K562 (cell line): Measurements from ENCODE around the gene PIK3R1.

Source experiments
- CTCF ChIP-seq, 3 experiments: IDR thresholded peaks in 2 of 3; conservative IDR thresholded peaks in 1 of 3; 2 replicates each; pipeline ENCODE4 v1.5.1; 2011 to 2012; ENCODE audit warnings: low read length in 3 of 3, mild to moderate bottlenecking in 3 of 3, control low read depth in 2 of 3, improper control_type of control experiment in 1 of 3, inconsistent platforms in 1 of 3, low read depth in 1 of 3, mixed read lengths in 1 of 3, moderate library complexity in 1 of 3; ENCODE audit not compliant: insufficient read depth in 2 of 3
- MITF ChIP-seq: IDR thresholded peaks from 2 replicates; pipeline ENCODE4 v1.6.1; 2014; ENCODE audit warnings: antibody characterized with exemption
- REST ChIP-seq, 2 experiments: fragments of 450-650 bp; formaldehyde crosslinking in 1 of 2; IDR thresholded peaks; 2 replicates each; pipeline versions ENCODE4 v1.4.0 to v1.6.1; 2014 to 2020; ENCODE audit warnings: mild to moderate bottlenecking in 2 of 2, borderline replicate concordance in 1 of 2, low read depth in 1 of 2

- TF ChIP-seq REST (IDR thresholded peaks at IDR 0.05; ENCODE audit: borderline replicate concordance) (no peak), REST (CRISPR knock-in tag; IDR thresholded peaks at IDR 0.05; ENCODE audit: low read depth) (no peak), CTCF (IDR thresholded peaks at IDR 0.05 in 2 of 3, conservative IDR thresholded peaks at IDR 0.05 in 1 of 3; ENCODE audit: insufficient read depth in 2 of 3, low read depth in 1 of 3, low read length in 3 of 3) (no peak), MITF (no peak)
Observed at GRCh38 chr5:68335075-68335474, 119.5 kb downstream of the PIK3R1 start.
